WTC11 (cell line): ENCODE results near the gene AGBL4. TPM values are rescaled to one million over a fixed set of nuclear protein-coding genes. Genes with fewer than 3 reads are reported as not detected.

Source experiments
- ATAC-seq: fragments of 200-7000 bp; cut with Tn5 transposase; 2 replicates; pipeline ENCODE4 v1.10.0; 2021; ENCODE audit warnings: mild to moderate bottlenecking, moderate library complexity
- CTCF ChIA-PET: fragments of 300-600 bp; sonication (Branson Sonifier 250); formaldehyde crosslinking; loops from one replicate; lab custom pipeline; 2021; ENCODE audit warnings: antibody characterized with exemption; lab: Charles Lee
- POLR2A ChIA-PET: fragments of 350-600 bp; sonication (Branson Sonifier 250); formaldehyde crosslinking; loops from one replicate; lab custom pipeline; 2021; ENCODE audit warnings: antibody characterized with exemption; lab: Charles Lee
- DNase-seq: peaks from one replicate; pipeline ENCODE4 v3.0.0; 2021; ENCODE audit warnings: low spot score
- H3K27ac Mint-ChIP-seq: 2 replicates; pipeline ENCODE4 v1.8.0; 2021; ENCODE audit warnings: mixed read lengths
- H3K27me3 Mint-ChIP-seq: 2 replicates; pipeline ENCODE4 v1.8.0; 2021; ENCODE audit warnings: low read depth, mild to moderate bottlenecking, moderate library complexity, mixed read lengths
- H3K36me3 Mint-ChIP-seq: 2 replicates; pipeline ENCODE4 v1.8.0; 2021; ENCODE audit warnings: mixed read lengths
- H3K4me1 Mint-ChIP-seq: 2 replicates; pipeline ENCODE4 v1.8.0; 2022; ENCODE audit warnings: mixed read lengths
- H3K4me3 Mint-ChIP-seq: 2 replicates; pipeline ENCODE4 v1.8.0; 2021; ENCODE audit warnings: mild to moderate bottlenecking, moderate library complexity, mixed read lengths
- H3K9me3 Mint-ChIP-seq: 2 replicates; pipeline ENCODE4 v1.8.0; 2021; ENCODE audit warnings: mixed read lengths
- ETV6 ChIP-seq: sonication (generic); formaldehyde crosslinking; IDR thresholded peaks from 2 replicates; pipeline ENCODE4 v1.8.1; 2022; ENCODE audit warnings: mild to moderate bottlenecking, missing genetic modification reagents
- GRHL2 ChIP-seq: fragments of 250-450 bp; sonication (Bioruptor Pico); IDR thresholded peaks from 2 replicates; pipeline ENCODE4 v1.8.0; 2022; ENCODE audit warnings: mild to moderate bottlenecking, moderate library complexity; ENCODE audit not compliant: insufficient replicate concordance, severe bottlenecking
- JUN ChIP-seq: sonication (generic); formaldehyde crosslinking; IDR thresholded peaks from 2 replicates; pipeline ENCODE4 v1.8.0; 2023; ENCODE audit warnings: mild to moderate bottlenecking, missing genetic modification reagents
- KAT7 ChIP-seq: sonication (generic); formaldehyde crosslinking; IDR thresholded peaks from 2 replicates; pipeline ENCODE4 v1.8.1; 2023; ENCODE audit warnings: missing genetic modification reagents, mild to moderate bottlenecking, borderline replicate concordance
- NFATC4 ChIP-seq: fragments of 250-450 bp; sonication (Bioruptor Pico); IDR thresholded peaks from 2 replicates; pipeline ENCODE4 v1.9.0; 2021; ENCODE audit warnings: mild to moderate bottlenecking
- SMAD4 ChIP-seq: sonication (generic); formaldehyde crosslinking; IDR thresholded peaks from 2 replicates; pipeline ENCODE4 v1.8.0; 2022; ENCODE audit warnings: mild to moderate bottlenecking, missing genetic modification reagents
- SP1 ChIP-seq: sonication (generic); formaldehyde crosslinking; conservative IDR thresholded peaks from 2 replicates; pipeline ENCODE4 v1.8.1; 2022; ENCODE audit warnings: missing genetic modification reagents
- TEAD1 ChIP-seq: sonication (generic); formaldehyde crosslinking; IDR thresholded peaks from 2 replicates; pipeline ENCODE4 v1.8.0; 2022; ENCODE audit warnings: mild to moderate bottlenecking, missing genetic modification reagents
- ZNF232 ChIP-seq: sonication (generic); formaldehyde crosslinking; IDR thresholded peaks from 2 replicates; pipeline ENCODE4 v1.8.0; 2022; ENCODE audit warnings: mild to moderate bottlenecking, missing genetic modification reagents
- ZNF396 ChIP-seq: fragments of 250-450 bp; sonication (Bioruptor Pico); IDR thresholded peaks from 2 replicates; pipeline ENCODE4 v1.8.0; 2021; ENCODE audit warnings: mild to moderate bottlenecking, moderate library complexity, borderline replicate concordance
- total RNA-seq: library from RNA; stranded (reverse); gene quantifications from 3 replicates; pipeline ENCODE4 v1.2.3, GENCODE V29; 2021
- TF ChIP-seq, protein P1 (sequence below): sonication (generic); formaldehyde crosslinking; IDR thresholded peaks from 2 replicates; pipeline ENCODE4 v1.8.1; 2023; ENCODE audit warnings: mild to moderate bottlenecking, missing genetic modification reagents, moderate library complexity
- TF ChIP-seq, protein P2 (sequence below): sonication (generic); formaldehyde crosslinking; IDR thresholded peaks from 2 replicates; pipeline ENCODE4 v1.8.1; 2022; ENCODE audit warnings: low read depth, missing genetic modification reagents, borderline replicate concordance
- TF ChIP-seq, protein P3 (sequence below): sonication (generic); formaldehyde crosslinking; IDR thresholded peaks from 2 replicates; pipeline ENCODE4 v1.8.1; 2023; ENCODE audit warnings: mild to moderate bottlenecking, missing genetic modification reagents, moderate library complexity
- TF ChIP-seq, protein P4 (sequence below): sonication (generic); formaldehyde crosslinking; conservative IDR thresholded peaks from 2 replicates; pipeline ENCODE4 v1.8.1; 2023; ENCODE audit warnings: mild to moderate bottlenecking, low read depth, missing genetic modification reagents, moderate library complexity
- TF ChIP-seq, protein P5 (sequence below): sonication (generic); formaldehyde crosslinking; IDR thresholded peaks from 2 replicates; pipeline ENCODE4 v1.8.1; 2023; ENCODE audit warnings: mild to moderate bottlenecking, missing genetic modification reagents, borderline replicate concordance
- TF ChIP-seq, protein P6 (sequence below): fragments of 200-600 bp; IDR thresholded peaks from 2 replicates; pipeline ENCODE4 v1.8.0; 2022; ENCODE audit warnings: antibody characterized with exemption
- TF ChIP-seq, protein P7 (sequence below): fragments of 250-450 bp; sonication (Bioruptor Pico); IDR thresholded peaks from 2 replicates; pipeline ENCODE4 v1.9.0; 2021; ENCODE audit warnings: mild to moderate bottlenecking

The AGBL4 gene
- total RNA-seq, 1 experiment from 2014 or later: 0.87 TPM

DNA sequence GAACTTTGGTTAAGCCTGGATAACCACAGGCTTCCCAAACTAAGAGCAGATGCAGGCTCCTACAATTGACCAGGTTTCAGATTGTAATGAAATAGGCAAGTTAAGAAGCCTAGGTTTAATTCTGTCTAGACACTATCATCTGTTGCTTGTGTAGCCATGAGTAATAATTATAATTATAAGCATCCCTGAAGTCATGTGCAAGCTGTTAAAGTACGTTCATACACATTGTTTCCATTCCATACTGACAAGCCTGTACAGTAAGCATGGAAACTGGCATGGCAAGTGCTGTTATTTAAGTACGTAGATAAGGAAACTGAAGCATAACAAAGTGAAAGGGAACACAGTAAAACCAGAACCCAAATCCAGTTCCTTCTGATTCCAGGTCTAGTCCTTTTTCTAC, 689.8 kb downstream of the AGBL4 start:
- no peak for ATAC-seq
- TF ChIP-seq, protein P1, sequence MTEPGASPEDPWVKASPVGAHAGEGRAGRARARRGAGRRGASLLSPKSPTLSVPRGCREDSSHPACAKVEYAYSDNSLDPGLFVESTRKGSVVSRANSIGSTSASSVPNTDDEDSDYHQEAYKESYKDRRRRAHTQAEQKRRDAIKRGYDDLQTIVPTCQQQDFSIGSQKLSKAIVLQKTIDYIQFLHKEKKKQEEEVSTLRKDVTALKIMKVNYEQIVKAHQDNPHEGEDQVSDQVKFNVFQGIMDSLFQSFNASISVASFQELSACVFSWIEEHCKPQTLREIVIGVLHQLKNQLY (CRISPR knock-in tag): no peak
- TF ChIP-seq, all 79 proteins: peak for 0
- Mint-ChIP-seq H3K9me3 (peaks cover 21% of the 10 kb centered on the region), H3K27ac (no peak overlapping the region), H3K4me1 (no peaks in the 10 kb centered on the region), H3K36me3 (no peaks in the 10 kb centered on the region), H3K4me3 (no peak overlapping the region), H3K27me3 (no peaks in the 10 kb centered on the region)
- ChIA-PET POLR2A (no interaction called here), CTCF (no interaction called here)
- DNase-seq: no peak

DNA sequence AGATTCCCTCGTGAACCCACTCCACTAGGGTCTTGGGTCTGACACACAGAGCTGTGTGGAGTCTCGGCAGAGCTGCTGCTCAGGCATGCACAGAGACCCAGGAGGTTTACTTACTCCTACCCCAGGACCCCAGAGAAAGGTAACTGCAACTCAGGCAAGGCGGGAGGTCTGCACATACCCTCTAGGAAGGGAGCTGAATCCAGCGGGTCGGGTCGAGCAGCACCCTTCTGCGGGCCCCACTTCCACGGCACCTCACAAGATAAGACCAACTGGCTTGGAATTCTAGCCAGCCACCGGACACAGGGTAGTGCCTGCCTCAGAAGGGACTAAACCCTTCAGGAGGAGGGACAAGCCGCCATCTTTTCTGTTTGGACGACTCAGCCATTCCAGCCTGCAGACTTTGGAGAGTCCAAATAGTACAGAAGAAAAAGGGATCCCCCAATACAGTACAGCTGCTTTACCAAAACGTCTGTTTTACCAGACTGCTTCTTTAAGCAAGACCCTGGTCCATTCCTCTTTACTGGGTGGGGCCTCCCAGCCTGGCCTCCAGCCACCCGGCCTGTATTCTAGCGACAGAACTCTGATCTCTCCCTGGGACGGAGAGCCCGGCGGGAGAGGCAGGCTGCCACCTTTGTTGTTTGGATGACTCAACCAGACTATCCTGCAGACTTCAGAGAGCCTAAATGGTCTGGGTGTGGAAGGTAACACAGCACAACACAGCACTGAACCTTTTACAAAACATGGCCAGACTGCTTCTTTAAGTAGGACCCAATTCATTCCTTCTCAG, 692.5 kb downstream of the AGBL4 start:
- H3K36me3 Mint-ChIP-seq: no peaks in the 10 kb centered on the region
- TF ChIP-seq ZNF232 (CRISPR knock-in tag) (no peak), ETV6 (CRISPR knock-in tag) (no peak), SMAD4 (CRISPR knock-in tag) (no peak), NFATC4 (CRISPR knock-in tag) (no peak), SP1 (CRISPR knock-in tag) (no peak), KAT7 (CRISPR knock-in tag) (no peak), JUN (CRISPR knock-in tag) (no peak), GRHL2 (CRISPR knock-in tag) (no peak), TEAD1 (no peak), ZNF396 (CRISPR knock-in tag) (no peak)
- TF ChIP-seq, protein P2, sequence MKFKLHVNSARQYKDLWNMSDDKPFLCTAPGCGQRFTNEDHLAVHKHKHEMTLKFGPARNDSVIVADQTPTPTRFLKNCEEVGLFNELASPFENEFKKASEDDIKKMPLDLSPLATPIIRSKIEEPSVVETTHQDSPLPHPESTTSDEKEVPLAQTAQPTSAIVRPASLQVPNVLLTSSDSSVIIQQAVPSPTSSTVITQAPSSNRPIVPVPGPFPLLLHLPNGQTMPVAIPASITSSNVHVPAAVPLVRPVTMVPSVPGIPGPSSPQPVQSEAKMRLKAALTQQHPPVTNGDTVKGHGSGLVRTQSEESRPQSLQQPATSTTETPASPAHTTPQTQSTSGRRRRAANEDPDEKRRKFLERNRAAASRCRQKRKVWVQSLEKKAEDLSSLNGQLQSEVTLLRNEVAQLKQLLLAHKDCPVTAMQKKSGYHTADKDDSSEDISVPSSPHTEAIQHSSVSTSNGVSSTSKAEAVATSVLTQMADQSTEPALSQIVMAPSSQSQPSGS (CRISPR knock-in tag): no peak
- TF ChIP-seq, protein P3, sequence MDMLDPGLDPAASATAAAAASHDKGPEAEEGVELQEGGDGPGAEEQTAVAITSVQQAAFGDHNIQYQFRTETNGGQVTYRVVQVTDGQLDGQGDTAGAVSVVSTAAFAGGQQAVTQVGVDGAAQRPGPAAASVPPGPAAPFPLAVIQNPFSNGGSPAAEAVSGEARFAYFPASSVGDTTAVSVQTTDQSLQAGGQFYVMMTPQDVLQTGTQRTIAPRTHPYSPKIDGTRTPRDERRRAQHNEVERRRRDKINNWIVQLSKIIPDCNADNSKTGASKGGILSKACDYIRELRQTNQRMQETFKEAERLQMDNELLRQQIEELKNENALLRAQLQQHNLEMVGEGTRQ (CRISPR knock-in tag): no peak
- TF ChIP-seq, protein P4, sequence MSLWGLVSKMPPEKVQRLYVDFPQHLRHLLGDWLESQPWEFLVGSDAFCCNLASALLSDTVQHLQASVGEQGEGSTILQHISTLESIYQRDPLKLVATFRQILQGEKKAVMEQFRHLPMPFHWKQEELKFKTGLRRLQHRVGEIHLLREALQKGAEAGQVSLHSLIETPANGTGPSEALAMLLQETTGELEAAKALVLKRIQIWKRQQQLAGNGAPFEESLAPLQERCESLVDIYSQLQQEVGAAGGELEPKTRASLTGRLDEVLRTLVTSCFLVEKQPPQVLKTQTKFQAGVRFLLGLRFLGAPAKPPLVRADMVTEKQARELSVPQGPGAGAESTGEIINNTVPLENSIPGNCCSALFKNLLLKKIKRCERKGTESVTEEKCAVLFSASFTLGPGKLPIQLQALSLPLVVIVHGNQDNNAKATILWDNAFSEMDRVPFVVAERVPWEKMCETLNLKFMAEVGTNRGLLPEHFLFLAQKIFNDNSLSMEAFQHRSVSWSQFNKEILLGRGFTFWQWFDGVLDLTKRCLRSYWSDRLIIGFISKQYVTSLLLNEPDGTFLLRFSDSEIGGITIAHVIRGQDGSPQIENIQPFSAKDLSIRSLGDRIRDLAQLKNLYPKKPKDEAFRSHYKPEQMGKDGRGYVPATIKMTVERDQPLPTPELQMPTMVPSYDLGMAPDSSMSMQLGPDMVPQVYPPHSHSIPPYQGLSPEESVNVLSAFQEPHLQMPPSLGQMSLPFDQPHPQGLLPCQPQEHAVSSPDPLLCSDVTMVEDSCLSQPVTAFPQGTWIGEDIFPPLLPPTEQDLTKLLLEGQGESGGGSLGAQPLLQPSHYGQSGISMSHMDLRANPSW (CRISPR knock-in tag): no peak
- TF ChIP-seq, protein P5, sequence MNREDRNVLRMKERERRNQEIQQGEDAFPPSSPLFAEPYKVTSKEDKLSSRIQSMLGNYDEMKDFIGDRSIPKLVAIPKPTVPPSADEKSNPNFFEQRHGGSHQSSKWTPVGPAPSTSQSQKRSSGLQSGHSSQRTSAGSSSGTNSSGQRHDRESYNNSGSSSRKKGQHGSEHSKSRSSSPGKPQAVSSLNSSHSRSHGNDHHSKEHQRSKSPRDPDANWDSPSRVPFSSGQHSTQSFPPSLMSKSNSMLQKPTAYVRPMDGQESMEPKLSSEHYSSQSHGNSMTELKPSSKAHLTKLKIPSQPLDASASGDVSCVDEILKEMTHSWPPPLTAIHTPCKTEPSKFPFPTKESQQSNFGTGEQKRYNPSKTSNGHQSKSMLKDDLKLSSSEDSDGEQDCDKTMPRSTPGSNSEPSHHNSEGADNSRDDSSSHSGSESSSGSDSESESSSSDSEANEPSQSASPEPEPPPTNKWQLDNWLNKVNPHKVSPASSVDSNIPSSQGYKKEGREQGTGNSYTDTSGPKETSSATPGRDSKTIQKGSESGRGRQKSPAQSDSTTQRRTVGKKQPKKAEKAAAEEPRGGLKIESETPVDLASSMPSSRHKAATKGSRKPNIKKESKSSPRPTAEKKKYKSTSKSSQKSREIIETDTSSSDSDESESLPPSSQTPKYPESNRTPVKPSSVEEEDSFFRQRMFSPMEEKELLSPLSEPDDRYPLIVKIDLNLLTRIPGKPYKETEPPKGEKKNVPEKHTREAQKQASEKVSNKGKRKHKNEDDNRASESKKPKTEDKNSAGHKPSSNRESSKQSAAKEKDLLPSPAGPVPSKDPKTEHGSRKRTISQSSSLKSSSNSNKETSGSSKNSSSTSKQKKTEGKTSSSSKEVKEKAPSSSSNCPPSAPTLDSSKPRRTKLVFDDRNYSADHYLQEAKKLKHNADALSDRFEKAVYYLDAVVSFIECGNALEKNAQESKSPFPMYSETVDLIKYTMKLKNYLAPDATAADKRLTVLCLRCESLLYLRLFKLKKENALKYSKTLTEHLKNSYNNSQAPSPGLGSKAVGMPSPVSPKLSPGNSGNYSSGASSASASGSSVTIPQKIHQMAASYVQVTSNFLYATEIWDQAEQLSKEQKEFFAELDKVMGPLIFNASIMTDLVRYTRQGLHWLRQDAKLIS (CRISPR knock-in tag): no peak
- TF ChIP-seq, protein P6, sequence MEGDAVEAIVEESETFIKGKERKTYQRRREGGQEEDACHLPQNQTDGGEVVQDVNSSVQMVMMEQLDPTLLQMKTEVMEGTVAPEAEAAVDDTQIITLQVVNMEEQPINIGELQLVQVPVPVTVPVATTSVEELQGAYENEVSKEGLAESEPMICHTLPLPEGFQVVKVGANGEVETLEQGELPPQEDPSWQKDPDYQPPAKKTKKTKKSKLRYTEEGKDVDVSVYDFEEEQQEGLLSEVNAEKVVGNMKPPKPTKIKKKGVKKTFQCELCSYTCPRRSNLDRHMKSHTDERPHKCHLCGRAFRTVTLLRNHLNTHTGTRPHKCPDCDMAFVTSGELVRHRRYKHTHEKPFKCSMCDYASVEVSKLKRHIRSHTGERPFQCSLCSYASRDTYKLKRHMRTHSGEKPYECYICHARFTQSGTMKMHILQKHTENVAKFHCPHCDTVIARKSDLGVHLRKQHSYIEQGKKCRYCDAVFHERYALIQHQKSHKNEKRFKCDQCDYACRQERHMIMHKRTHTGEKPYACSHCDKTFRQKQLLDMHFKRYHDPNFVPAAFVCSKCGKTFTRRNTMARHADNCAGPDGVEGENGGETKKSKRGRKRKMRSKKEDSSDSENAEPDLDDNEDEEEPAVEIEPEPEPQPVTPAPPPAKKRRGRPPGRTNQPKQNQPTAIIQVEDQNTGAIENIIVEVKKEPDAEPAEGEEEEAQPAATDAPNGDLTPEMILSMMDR: no peak
- TF ChIP-seq, protein P7, sequence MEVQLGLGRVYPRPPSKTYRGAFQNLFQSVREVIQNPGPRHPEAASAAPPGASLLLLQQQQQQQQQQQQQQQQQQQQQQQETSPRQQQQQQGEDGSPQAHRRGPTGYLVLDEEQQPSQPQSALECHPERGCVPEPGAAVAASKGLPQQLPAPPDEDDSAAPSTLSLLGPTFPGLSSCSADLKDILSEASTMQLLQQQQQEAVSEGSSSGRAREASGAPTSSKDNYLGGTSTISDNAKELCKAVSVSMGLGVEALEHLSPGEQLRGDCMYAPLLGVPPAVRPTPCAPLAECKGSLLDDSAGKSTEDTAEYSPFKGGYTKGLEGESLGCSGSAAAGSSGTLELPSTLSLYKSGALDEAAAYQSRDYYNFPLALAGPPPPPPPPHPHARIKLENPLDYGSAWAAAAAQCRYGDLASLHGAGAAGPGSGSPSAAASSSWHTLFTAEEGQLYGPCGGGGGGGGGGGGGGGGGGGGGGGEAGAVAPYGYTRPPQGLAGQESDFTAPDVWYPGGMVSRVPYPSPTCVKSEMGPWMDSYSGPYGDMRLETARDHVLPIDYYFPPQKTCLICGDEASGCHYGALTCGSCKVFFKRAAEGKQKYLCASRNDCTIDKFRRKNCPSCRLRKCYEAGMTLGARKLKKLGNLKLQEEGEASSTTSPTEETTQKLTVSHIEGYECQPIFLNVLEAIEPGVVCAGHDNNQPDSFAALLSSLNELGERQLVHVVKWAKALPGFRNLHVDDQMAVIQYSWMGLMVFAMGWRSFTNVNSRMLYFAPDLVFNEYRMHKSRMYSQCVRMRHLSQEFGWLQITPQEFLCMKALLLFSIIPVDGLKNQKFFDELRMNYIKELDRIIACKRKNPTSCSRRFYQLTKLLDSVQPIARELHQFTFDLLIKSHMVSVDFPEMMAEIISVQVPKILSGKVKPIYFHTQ (CRISPR knock-in tag): no peak
- ChIA-PET POLR2A (no interaction called here), CTCF (no interaction called here)
- H3K4me1 Mint-ChIP-seq: no peaks in the 10 kb centered on the region
- H3K27me3 Mint-ChIP-seq: no peaks in the 10 kb centered on the region; the same call in 1 of the 2 replicates
- H3K27ac Mint-ChIP-seq: no peak overlapping the region
- DNase-seq (no peak), ATAC-seq (no peak)
- peaks cover 21% of the 10 kb centered on the region for H3K9me3 Mint-ChIP-seq
- H3K4me3 Mint-ChIP-seq: no peak overlapping the region
